DOHH2 (cell line): Measurements from ENCODE around the gene PPP2R5B.

Experiments
- H3F3A ChIP-seq: fragments of 200-600 bp; sonication (generic), shearing (Covaris generic); 2 replicates; pipeline ENCODE4 v1.6.0; 2016; ENCODE audit warnings: antibody characterized with exemption, mild to moderate bottlenecking; ENCODE audit not compliant: control insufficient read depth, insufficient read depth
- H3K27ac ChIP-seq: fragments of 200-600 bp; sonication (generic); 2 replicates; pipeline ENCODE4 v1.5.1; 2014; ENCODE audit warnings: low read depth, mild to moderate bottlenecking, low read length, moderate library complexity
- H3K27me3 ChIP-seq: fragments of 200-600 bp; sonication (generic); 2 replicates; pipeline ENCODE4 v1.6.1; 2014; ENCODE audit warnings: mild to moderate bottlenecking, low read length, mixed read lengths; ENCODE audit not compliant: control insufficient read depth
- H3K36me3 ChIP-seq: fragments of 200-600 bp; sonication (generic); 2 replicates; pipeline ENCODE4 v1.6.1; 2014; ENCODE audit warnings: mild to moderate bottlenecking, low read length, moderate library complexity, mixed read lengths; ENCODE audit not compliant: control insufficient read depth
- H3K4me1 ChIP-seq: fragments of 200-600 bp; sonication (generic); 2 replicates; pipeline ENCODE4 v1.6.1; 2014; ENCODE audit warnings: mild to moderate bottlenecking, low read length, mixed read lengths; ENCODE audit not compliant: control insufficient read depth
- H3K4me2 ChIP-seq: fragments of 200-600 bp; sonication (generic); 2 replicates; pipeline ENCODE4 v1.6.0; 2014; ENCODE audit warnings: mild to moderate bottlenecking, low read length, moderate library complexity
- H3K4me3 ChIP-seq: fragments of 200-600 bp; sonication (generic); 2 replicates; pipeline ENCODE4 v1.5.1; 2014; ENCODE audit warnings: mild to moderate bottlenecking, low read length, mixed read lengths
- H3K79me2 ChIP-seq: fragments of 200-600 bp; sonication (generic); 2 replicates; pipeline ENCODE4 v1.6.1; 2014; ENCODE audit warnings: mild to moderate bottlenecking, low read length, mixed read lengths; ENCODE audit not compliant: control insufficient read depth
- H3K9me2 ChIP-seq: fragments of 200-600 bp; sonication (generic); replicated peaks from 2 replicates; pipeline ENCODE4 v1.6.1; 2014; ENCODE audit warnings: mild to moderate bottlenecking, low read length, mixed read lengths; ENCODE audit not compliant: control insufficient read depth
- H3K9me3 ChIP-seq: fragments of 200-600 bp; sonication (generic); 2 replicates; pipeline ENCODE4 v1.6.1; 2014; ENCODE audit warnings: antibody characterized with exemption, low read length, mixed read lengths; ENCODE audit not compliant: control insufficient read depth, insufficient read depth
- H4K20me1 ChIP-seq: fragments of 200-600 bp; sonication (generic); 2 replicates; pipeline ENCODE4 v1.6.0; 2014; ENCODE audit warnings: low read depth, mild to moderate bottlenecking, antibody characterized with exemption, low read length, moderate library complexity; ENCODE audit not compliant: control insufficient read depth, insufficient read depth
- EZH2phosphoT487 ChIP-seq: fragments of 200-600 bp; sonication (generic); IDR thresholded peaks from 2 replicates; pipeline ENCODE4 v1.6.1; 2017; ENCODE audit warnings: borderline replicate concordance, mild to moderate bottlenecking, antibody characterized with exemption, low read length, moderate library complexity, mixed read lengths
- TF ChIP-seq, protein P1 (sequence below): fragments of 200-600 bp; sonication (generic); IDR thresholded peaks from one replicate; pipeline ENCODE4 v1.5.1; 2014; ENCODE audit warnings: antibody characterized with exemption, mild to moderate bottlenecking, low read depth, low read length; ENCODE audit not compliant: poor library complexity, severe bottlenecking

PPP2R5B gene

GRCh38 chr11:64914123-64914522 is 10.4 kb upstream of the PPP2R5B start:
- H3K4me3 ChIP-seq: no peak overlapping the region
- no peak overlapping the region for H3K4me2 ChIP-seq
- H3F3A ChIP-seq: peaks cover 3% of the 10 kb centered on the region
- H3K27me3 ChIP-seq: no peaks in the 10 kb centered on the region
- no peaks in the 10 kb centered on the region for H3K9me2 ChIP-seq
- peaks cover 21% of the 10 kb centered on the region for H3K79me2 ChIP-seq
- TF ChIP-seq, protein P1, sequence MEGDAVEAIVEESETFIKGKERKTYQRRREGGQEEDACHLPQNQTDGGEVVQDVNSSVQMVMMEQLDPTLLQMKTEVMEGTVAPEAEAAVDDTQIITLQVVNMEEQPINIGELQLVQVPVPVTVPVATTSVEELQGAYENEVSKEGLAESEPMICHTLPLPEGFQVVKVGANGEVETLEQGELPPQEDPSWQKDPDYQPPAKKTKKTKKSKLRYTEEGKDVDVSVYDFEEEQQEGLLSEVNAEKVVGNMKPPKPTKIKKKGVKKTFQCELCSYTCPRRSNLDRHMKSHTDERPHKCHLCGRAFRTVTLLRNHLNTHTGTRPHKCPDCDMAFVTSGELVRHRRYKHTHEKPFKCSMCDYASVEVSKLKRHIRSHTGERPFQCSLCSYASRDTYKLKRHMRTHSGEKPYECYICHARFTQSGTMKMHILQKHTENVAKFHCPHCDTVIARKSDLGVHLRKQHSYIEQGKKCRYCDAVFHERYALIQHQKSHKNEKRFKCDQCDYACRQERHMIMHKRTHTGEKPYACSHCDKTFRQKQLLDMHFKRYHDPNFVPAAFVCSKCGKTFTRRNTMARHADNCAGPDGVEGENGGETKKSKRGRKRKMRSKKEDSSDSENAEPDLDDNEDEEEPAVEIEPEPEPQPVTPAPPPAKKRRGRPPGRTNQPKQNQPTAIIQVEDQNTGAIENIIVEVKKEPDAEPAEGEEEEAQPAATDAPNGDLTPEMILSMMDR: no peak
- TF ChIP-seq EZH2phosphoT487: no peak
- peaks cover 26% of the 10 kb centered on the region for H3K4me1 ChIP-seq
- H4K20me1 ChIP-seq: no peaks in the 10 kb centered on the region
- H3K27ac ChIP-seq: no peak overlapping the region
- peaks cover 39% of the 10 kb centered on the region for H3K36me3 ChIP-seq
- H3K9me3 ChIP-seq: no peaks in the 10 kb centered on the region

DNA sequence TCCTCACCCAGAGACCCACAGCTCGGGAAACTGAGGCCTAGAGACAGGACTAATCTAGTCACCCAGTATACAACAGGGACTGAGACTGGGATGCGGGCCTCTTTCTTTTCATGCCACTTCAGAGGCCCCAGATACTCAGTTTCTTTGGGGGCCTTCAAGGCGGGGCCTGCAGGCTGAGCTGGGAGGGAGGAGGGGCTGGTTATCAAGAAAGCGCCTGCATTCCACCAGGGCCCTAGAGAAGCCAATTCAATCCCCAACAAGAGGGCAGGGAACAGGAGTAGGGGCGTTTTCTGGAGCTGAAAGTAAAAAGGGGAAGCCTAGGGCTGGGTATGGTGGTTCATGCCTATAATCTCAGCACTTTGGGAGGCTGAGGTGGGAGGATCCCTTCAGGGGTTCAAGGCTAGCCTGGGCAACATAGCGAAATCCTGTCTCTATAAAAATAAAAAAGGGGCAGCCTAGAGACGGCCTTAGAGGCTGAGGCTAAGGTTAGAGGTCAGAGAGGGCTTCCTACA is 9.1 kb upstream of the PPP2R5B start:
- no peak for TF ChIP-seq EZH2phosphoT487
- Histone ChIP-seq H3F3A (peaks cover 3% of the 10 kb centered on the region), H4K20me1 (no peaks in the 10 kb centered on the region), H3K36me3 (peaks cover 30% of the 10 kb centered on the region), H3K27ac (0 out of 2 replicates have a peak overlapping the region, but pooled peaks have one; percentile 57), H3K4me1 (peaks cover 35% of the 10 kb centered on the region), H3K79me2 (peaks cover 21% of the 10 kb centered on the region), H3K4me3 (peak overlapping the region; percentile 85), H3K9me2 (no peaks in the 10 kb centered on the region), H3K9me3 (no peaks in the 10 kb centered on the region), H3K27me3 (no peaks in the 10 kb centered on the region), H3K4me2 (peak overlapping the region; percentile 87)

GRCh38 chr11:64916040-64916774 is 8.3 kb upstream of the PPP2R5B start:
- Histone ChIP-seq H3K9me2 (no peaks in the 10 kb centered on the region), H4K20me1 (no peaks in the 10 kb centered on the region), H3K4me3 (peak overlapping the region; percentile 85), H3K4me2 (peak overlapping the region; percentile 87), H3K4me1 (peaks cover 37% of the 10 kb centered on the region), H3K36me3 (peaks cover 23% of the 10 kb centered on the region), H3F3A (peaks cover 3% of the 10 kb centered on the region), H3K27me3 (no peaks in the 10 kb centered on the region), H3K9me3 (no peaks in the 10 kb centered on the region), H3K27ac (peak overlapping the region; percentile 57), H3K79me2 (peaks cover 21% of the 10 kb centered on the region)
- no peak for TF ChIP-seq EZH2phosphoT487
- TF ChIP-seq, protein P1: no peak
